Measurements from ENCODE around the gene RAB35. TPM values are rescaled to one million over a fixed set of nuclear protein-coding genes. Genes with fewer than 3 reads are reported as not detected.

RAB35 gene
- total RNA-seq, 1 donor from 2014 or later = 26.9 TPM

DNA sequence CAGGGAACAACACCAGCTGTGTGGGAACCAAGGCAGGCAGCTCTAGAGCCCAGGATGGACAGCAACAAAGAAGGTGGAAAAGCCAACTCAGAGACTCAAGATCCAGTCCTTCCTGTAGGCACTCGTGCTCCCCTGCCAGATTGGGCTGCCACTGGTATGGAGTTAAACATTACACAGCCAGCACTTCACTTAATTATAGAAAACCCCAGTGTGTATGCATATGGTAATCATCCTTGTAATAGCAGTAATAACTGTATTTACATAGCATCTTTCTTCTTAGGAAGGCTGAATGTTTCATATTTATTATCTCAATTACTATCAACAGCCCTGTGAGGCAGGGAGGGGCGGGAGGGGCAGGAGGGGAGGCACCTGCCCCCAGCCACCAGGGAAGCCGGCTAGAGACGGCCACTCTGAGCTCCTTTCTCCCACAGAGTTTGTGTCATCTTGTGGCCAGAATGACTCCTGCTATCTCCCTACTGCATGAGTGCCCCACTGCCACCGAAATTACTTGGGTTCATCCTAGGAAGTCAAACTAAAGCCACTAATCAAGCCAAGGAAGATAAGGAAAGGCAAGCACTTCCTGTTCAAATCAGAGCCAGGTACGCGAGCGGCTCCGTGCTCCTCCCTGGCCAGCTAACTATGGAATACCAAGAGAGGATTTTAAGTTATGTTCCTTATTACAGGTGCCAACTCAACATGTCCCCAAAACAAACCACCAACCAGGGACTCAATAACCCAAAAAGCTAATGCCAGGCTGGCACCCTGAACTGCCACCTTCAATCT is 15.7 kb upstream of the RAB35 start:
- FAIRE-seq = no peak
- TF ChIP-seq, protein P1, sequence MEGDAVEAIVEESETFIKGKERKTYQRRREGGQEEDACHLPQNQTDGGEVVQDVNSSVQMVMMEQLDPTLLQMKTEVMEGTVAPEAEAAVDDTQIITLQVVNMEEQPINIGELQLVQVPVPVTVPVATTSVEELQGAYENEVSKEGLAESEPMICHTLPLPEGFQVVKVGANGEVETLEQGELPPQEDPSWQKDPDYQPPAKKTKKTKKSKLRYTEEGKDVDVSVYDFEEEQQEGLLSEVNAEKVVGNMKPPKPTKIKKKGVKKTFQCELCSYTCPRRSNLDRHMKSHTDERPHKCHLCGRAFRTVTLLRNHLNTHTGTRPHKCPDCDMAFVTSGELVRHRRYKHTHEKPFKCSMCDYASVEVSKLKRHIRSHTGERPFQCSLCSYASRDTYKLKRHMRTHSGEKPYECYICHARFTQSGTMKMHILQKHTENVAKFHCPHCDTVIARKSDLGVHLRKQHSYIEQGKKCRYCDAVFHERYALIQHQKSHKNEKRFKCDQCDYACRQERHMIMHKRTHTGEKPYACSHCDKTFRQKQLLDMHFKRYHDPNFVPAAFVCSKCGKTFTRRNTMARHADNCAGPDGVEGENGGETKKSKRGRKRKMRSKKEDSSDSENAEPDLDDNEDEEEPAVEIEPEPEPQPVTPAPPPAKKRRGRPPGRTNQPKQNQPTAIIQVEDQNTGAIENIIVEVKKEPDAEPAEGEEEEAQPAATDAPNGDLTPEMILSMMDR (IDR thresholded peaks at IDR 0.05; ENCODE audit: insufficient read depth, low read length, severe bottlenecking) = no peak
- Histone ChIP-seq H3K4me3 (ENCODE audit: low read depth, low read length) (no peak overlapping the region), H3K27me3 (ENCODE audit: control insufficient read depth, insufficient read depth, low read length) (no peaks in the 10 kb centered on the region), H3K36me3 (ENCODE audit: control insufficient read depth, insufficient read depth, low read length) (peaks cover 52% of the 10 kb centered on the region)
- DNase-seq (ENCODE audit: low read depth) = no peak

DNA sequence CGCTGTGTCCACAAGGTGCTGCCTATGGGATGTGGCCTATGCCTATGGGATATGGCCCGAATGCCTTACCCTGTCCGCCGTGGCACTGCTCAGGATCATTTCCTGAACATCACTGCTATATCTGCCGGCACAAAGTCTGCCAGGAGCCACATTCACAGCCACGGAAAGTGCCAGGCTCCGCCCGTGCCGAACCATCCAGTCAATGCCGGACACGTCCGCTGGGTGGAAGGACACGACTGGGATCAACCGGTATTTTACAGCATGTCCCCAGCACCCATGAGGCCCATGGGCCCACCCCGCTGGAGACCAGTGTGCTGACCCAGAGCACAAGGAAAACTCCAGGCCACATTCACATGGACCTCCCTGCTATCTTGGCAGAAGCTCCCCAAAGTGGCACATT is 14.6 kb upstream of the RAB35 start:
- TF ChIP-seq, protein P1 (IDR thresholded peaks at IDR 0.05; ENCODE audit: insufficient read depth, low read length, severe bottlenecking) = no peak
- Histone ChIP-seq H3K4me3 (ENCODE audit: low read depth, low read length) (no peak overlapping the region), H3K27me3 (ENCODE audit: control insufficient read depth, insufficient read depth, low read length) (no peaks in the 10 kb centered on the region), H3K36me3 (ENCODE audit: control insufficient read depth, insufficient read depth, low read length) (peaks cover 45% of the 10 kb centered on the region)
- DNase-seq (ENCODE audit: low read depth) (no peak), FAIRE-seq (no peak)

DNA sequence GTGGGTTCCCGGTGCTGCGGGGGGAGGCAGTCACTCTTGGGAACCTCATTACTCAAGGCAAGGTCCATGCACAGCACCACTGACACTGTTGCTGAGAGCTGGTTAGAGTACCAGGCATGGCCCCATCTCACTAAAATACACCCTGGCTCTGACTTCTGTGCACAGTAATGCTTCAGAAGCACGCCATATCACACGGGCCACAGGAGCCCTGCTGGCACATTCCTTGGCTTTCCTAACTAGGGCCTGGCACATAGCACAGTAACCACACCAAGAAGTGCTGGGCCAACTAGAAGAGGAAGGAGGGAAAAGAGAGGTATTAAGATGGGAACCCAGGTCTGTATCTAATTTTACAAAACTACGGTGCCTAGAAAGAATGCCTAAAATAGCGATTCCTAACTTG is 13.5 kb upstream of the RAB35 start:
- H3K36me3 ChIP-seq (ENCODE audit: control insufficient read depth, insufficient read depth, low read length) = peaks cover 42% of the 10 kb centered on the region
- DNase-seq (ENCODE audit: low read depth) = no peak
- no peaks in the 10 kb centered on the region for H3K27me3 ChIP-seq (ENCODE audit: control insufficient read depth, insufficient read depth, low read length)
- TF ChIP-seq, protein P1 (IDR thresholded peaks at IDR 0.05; ENCODE audit: insufficient read depth, low read length, severe bottlenecking) = no peak
- H3K4me3 ChIP-seq (ENCODE audit: low read depth, low read length) = no peak overlapping the region
- no peak for FAIRE-seq

DNA sequence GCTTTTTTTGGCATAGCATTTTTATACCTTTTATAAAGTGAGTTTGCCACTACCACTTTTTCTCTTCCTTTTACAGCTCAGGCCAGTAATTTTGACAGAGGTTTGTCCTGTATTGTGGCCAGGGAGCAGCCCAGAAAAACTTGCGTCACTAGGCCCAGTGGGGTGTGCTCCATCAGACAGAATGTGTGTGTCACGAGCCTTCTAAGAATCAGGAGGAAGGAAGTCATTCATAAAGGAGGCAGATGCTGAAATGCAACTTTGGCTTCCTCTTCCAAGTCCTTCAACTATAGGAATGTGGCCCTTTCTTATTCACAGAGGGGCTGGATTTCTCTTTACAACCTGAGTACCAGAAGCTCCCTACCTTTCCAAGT is 10.1 kb upstream of the RAB35 start:
- FAIRE-seq (no peak), DNase-seq (ENCODE audit: low read depth) (no peak)
- TF ChIP-seq, protein P1 (IDR thresholded peaks at IDR 0.05; ENCODE audit: insufficient read depth, low read length, severe bottlenecking) = no peak
- Histone ChIP-seq H3K27me3 (ENCODE audit: control insufficient read depth, insufficient read depth, low read length) (no peaks in the 10 kb centered on the region), H3K36me3 (ENCODE audit: control insufficient read depth, insufficient read depth, low read length) (peaks cover 20% of the 10 kb centered on the region), H3K4me3 (ENCODE audit: low read depth, low read length) (no peak overlapping the region)

DNA sequence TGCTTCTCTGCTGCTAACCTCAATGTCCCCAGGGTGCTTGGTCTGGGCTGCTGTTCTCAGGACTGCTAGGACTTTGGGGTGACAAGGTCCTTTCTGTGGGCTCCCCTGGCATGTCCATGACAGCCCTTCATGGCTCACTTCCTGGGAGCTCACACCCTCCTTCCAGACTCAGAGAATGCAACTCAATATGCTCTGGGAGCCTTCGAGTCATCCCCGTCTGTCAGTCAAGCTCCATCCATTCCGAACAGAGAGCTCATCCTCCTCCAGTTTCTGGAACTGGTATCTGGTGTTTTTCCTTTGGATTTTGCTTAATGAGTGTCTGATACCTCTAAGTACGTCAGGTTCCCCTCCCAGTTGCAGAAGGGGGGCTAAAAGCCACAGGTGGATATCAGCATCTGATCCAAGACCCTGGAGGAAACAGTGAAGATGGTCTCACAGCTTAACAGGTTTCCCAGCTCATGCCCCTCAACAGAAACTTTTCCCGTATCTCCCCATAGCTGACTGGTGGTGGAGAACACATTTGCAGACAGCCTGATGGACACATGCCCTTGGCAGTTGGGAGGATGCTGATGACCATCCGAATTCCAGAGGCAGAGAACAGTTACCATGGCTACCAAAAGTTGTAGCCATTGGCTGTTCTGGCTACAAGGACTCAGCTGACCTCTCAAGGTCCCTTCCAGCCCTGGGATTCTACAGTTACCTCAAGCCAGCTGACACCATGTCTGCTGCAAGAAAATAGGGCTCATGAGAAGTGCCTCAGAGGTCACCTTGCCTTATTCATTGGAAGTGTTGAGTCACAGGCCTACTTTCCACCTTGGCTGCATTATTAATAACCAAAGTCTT is 9.5 kb upstream of the RAB35 start:
- TF ChIP-seq, protein P1 (IDR thresholded peaks at IDR 0.05; ENCODE audit: insufficient read depth, low read length, severe bottlenecking) = no peak
- H3K27me3 ChIP-seq (ENCODE audit: control insufficient read depth, insufficient read depth, low read length) = no peaks in the 10 kb centered on the region
- DNase-seq (ENCODE audit: low read depth) (peak; percentile 31), FAIRE-seq (no peak)
- H3K36me3 ChIP-seq (ENCODE audit: control insufficient read depth, insufficient read depth, low read length) = peaks cover 17% of the 10 kb centered on the region
- H3K4me3 ChIP-seq (ENCODE audit: low read depth, low read length) = no peak overlapping the region

All from bronchial epithelial cell (primary cell).